Choroid plexus epithelial cell (primary cell): ENCODE results near the gene KPTN.

ENCODE experiments used
- DNase-seq: peaks from one replicate; pipeline ENCODE4 v3.0.0-alpha.2; 2010; ENCODE audit warnings: low read depth
- H3K4me3 ChIP-seq: 2 replicates; pipeline ENCODE4 v1.5.1; 2011; ENCODE audit warnings: low read depth, mild to moderate bottlenecking, control low read depth, low read length, moderate library complexity
- CTCF ChIP-seq: conservative IDR thresholded peaks from 2 replicates; pipeline ENCODE4 v1.5.1; 2011; ENCODE audit warnings: low read depth, mild to moderate bottlenecking, control low read depth, inconsistent platforms, low read length, moderate library complexity

The KPTN gene

GRCh38 chr19:47508721-47509120, 24.7 kb upstream of the KPTN start:
- no peak for DNase-seq
- TF ChIP-seq CTCF = no peak
- H3K4me3 ChIP-seq = no peak overlapping the region

- TF ChIP-seq CTCF = no peak
- peak; percentile 34 for DNase-seq
Measured at GRCh38 chr19:47507924-47508553, 24.0 kb upstream of the KPTN start.

GRCh38 chr19:47507012-47507411, 23.0 kb upstream of the KPTN start:
- TF ChIP-seq CTCF = no peak
- no peak for DNase-seq
- no peak overlapping the region for H3K4me3 ChIP-seq

More at GRCh38 chr19:47507924-47508553, 24.0 kb upstream of the KPTN start:
- no peak overlapping the region for H3K4me3 ChIP-seq

GRCh38 chr19:47506459-47506858, 22.4 kb upstream of the KPTN start:
- no peak overlapping the region for H3K4me3 ChIP-seq
- no peak for TF ChIP-seq CTCF
- no peak for DNase-seq

- DNase-seq = no peak
- H3K4me3 ChIP-seq = no peak overlapping the region
- TF ChIP-seq CTCF = no peak
Measured at GRCh38 chr19:47505506-47505905, 21.5 kb upstream of the KPTN start.

- no peak for TF ChIP-seq CTCF
- H3K4me3 ChIP-seq = no peak overlapping the region
- no peak for DNase-seq
Measured at GRCh38 chr19:47503826-47504150, 19.8 kb upstream of the KPTN start.

GRCh38 chr19:47503130-47503825, 19.3 kb upstream of the KPTN start:
- no peak for DNase-seq
- TF ChIP-seq CTCF = no peak
- no peak overlapping the region for H3K4me3 ChIP-seq
